ENCODE data around the gene IDNK.

DNA sequence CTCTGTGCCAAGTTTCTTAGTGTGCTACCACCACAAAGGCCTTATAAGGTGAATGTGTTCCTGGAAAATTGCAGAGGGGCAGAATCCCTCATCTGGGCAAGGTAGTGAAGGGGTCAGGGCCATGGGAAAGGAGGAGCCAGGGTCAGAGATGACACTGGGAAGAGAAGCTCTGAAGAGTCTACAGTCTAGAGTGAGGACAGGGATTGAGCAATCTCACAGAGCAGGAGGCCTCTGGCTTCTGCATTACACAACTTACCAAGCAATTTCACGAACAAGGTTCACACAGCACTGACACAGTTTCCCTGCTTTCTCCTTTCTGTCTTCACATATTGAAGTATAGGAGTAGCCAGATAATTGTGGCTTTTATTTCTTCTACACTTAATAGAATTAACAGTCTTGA lies 24.5 kb upstream of the IDNK start:
- no peak for TF ChIP-seq CTCF (IDR thresholded peaks at IDR 0.05)
- TF ChIP-seq POLR2A (IDR thresholded peaks at IDR 0.05), result no peak
